ENCODE data around the gene ZNF267.
"Not testable (repeated sequence)": the region's sequence is repeated elsewhere in the genome, so short reads cannot be mapped to it uniquely, and the experiment has no call there.

The ZNF267 gene

GRCh38 chr16:31873556-31874365 lies at the start of gene ZNF267:
Gene ZNF267 (plus strand): TSS chr16:31873807. CDS start chr16:31873967, 160 bp downstream.
- in situ Hi-C loops (cut with HindIII; ENCODE audit: low sequenced_read_pairs) = no loop called here

- in situ Hi-C loops (cut with HindIII; ENCODE audit: low sequenced_read_pairs) = no loop called here
These were observed 40.6 kb upstream of the ZNF267 start for GRCh38 chr16:31833047-31833446.

- in situ Hi-C loops (cut with HindIII; ENCODE audit: low sequenced_read_pairs) = not testable (repeated sequence)
These were observed 37.2 kb upstream of the ZNF267 start for GRCh38 chr16:31836396-31836795.

GRCh38 chr16:31842864-31843263 lies 30.7 kb upstream of the ZNF267 start:
- in situ Hi-C loops (cut with HindIII; ENCODE audit: low sequenced_read_pairs) = no loop called here

- in situ Hi-C loops (cut with HindIII; ENCODE audit: low sequenced_read_pairs) = not testable (repeated sequence)
These were observed 25.0 kb upstream of the ZNF267 start for GRCh38 chr16:31848572-31848971.

- in situ Hi-C loops (cut with HindIII; ENCODE audit: low sequenced_read_pairs) = loop anchor here (10.0 kb wide), 1 partner anchor 188 kb away; no protein-coding TSS in a partner anchor
These were observed 20.3 kb upstream of the ZNF267 start for GRCh38 chr16:31853291-31853690.

- in situ Hi-C loops (cut with HindIII; ENCODE audit: low sequenced_read_pairs) = no loop called here
These were observed 13.1 kb upstream of the ZNF267 start for GRCh38 chr16:31860508-31860907.

- in situ Hi-C loops (cut with HindIII; ENCODE audit: low sequenced_read_pairs) = no loop called here
These were observed 12.2 kb upstream of the ZNF267 start for GRCh38 chr16:31861455-31861854.

- in situ Hi-C loops (cut with HindIII; ENCODE audit: low sequenced_read_pairs) = no loop called here
These were observed 10.8 kb upstream of the ZNF267 start for GRCh38 chr16:31862761-31863160.

GRCh38 chr16:31868164-31868563 lies 5.4 kb upstream of the ZNF267 start:
- in situ Hi-C loops (cut with HindIII; ENCODE audit: low sequenced_read_pairs) = no loop called here

GRCh38 chr16:31868691-31869167 lies 4.9 kb upstream of the ZNF267 start:
- in situ Hi-C loops (cut with HindIII; ENCODE audit: low sequenced_read_pairs) = no loop called here

- in situ Hi-C loops (cut with HindIII; ENCODE audit: low sequenced_read_pairs) = no loop called here
These were observed 4.0 kb upstream of the ZNF267 start for GRCh38 chr16:31869511-31870201.

GRCh38 chr16:31870809-31871208 lies 2.8 kb upstream of the ZNF267 start:
- in situ Hi-C loops (cut with HindIII; ENCODE audit: low sequenced_read_pairs) = no loop called here

- in situ Hi-C loops (cut with HindIII; ENCODE audit: low sequenced_read_pairs) = no loop called here
These were observed 2.1 kb upstream of the ZNF267 start for GRCh38 chr16:31871510-31871909.

GRCh38 chr16:31872201-31872600 lies 1.4 kb upstream of the ZNF267 start:
- in situ Hi-C loops (cut with HindIII; ENCODE audit: low sequenced_read_pairs) = no loop called here

GRCh38 chr16:31874366-31875111 lies 932 bp downstream of the ZNF267 start:
- in situ Hi-C loops (cut with HindIII; ENCODE audit: low sequenced_read_pairs) = no loop called here

- in situ Hi-C loops (cut with HindIII; ENCODE audit: low sequenced_read_pairs) = no loop called here
These were observed 1.7 kb downstream of the ZNF267 start for GRCh38 chr16:31875112-31875803.

- in situ Hi-C loops (cut with HindIII; ENCODE audit: low sequenced_read_pairs) = no loop called here
These were observed 2.4 kb downstream of the ZNF267 start for GRCh38 chr16:31875928-31876547.

GRCh38 chr16:31876951-31877828 lies 3.6 kb downstream of the ZNF267 start:
- in situ Hi-C loops (cut with HindIII; ENCODE audit: low sequenced_read_pairs) = no loop called here
